Islet of Langerhans (tissue), 1 donor: ENCODE measurements around the gene TDP2.
"Not testable (repeated sequence)": the region's sequence is repeated elsewhere in the genome, so short reads cannot be mapped to it uniquely, and the experiment has no call there.

Experiments used
- FAIRE-seq: peaks from one replicate; lab custom pipeline; 2011; peaks lifted over from hg19 to GRCh38; lab: Jason Lieb, UNC

TDP2 gene

DNA sequence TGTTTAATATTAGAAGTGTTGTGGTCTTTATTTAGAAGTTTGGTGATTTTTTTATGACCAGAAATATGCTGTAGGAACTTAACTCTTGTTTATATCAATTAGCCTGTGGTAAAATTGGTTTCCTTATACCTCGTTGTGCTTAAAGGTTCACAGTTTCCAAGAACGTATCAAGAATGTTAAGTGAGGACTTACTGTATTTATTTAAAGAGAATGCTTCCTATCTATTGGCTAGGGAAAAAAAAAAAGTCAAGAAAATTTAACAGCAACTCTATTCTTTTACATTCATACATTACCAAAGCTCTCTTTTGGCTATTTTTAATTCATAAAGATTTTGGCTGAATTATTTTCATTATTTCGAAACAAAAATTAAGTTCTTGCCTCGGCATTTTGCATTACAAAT is 22.3 kb downstream of the TDP2 start:
- FAIRE-seq, result no peak

DNA sequence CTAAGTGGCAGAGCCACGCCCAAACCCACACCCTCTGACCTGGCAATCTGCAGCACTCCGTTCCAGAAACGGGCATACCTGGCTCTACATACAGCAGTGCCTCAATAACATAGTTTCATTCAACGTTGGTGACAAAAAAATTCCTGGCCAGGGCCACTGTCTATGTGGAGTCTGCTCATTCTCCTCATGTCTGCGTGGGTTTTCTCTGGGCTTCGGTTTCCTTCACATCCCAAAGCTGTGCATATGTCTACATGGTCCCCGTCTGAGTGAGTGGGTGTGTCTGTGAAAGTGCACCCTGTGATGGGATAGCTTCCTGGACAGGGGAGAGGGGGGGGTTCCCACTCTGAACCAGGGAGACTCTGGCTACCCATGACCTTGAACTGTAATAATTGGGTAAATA is 22.8 kb downstream of the TDP2 start:
- FAIRE-seq, result no peak

DNA sequence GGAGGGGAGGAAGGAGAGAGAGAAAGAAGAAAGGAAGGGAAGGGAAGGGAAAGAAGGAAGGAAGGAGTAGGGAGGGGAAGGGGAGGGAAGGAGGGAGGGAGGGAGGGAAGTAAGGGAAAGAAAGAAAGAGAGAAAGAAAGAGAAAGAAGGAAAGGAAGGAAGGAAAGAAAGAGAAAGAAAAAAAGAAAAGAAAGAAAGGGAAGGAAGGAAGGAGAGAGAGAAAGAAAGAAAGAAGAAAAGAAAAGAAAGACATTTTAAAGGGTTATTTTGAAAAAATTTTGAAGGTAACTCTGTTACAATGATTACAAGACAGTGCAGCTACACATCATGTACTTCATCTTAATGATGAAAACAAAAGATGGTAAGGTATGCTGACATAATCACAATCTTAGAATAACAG is 24.6 kb downstream of the TDP2 start:
- no peak for FAIRE-seq

DNA sequence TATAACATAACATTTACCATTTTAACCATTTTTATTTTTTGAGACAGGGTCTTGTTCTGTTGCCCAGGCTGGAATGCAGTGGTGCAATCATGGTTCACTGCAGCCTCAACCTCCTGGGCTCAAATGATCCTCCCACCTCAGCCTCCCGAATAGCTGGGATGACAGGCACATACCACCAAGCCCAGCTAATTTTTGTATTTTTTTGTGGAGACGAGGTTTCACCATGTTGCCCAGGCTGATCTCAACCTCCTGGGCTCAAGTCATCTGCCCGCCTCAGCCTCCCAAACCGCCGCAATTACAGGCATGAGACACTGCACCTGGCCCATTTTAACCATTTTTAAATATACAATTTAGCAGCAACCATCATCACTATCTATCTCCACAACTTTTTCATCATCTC is 26.1 kb downstream of the TDP2 start:
- not testable (repeated sequence) for FAIRE-seq

DNA sequence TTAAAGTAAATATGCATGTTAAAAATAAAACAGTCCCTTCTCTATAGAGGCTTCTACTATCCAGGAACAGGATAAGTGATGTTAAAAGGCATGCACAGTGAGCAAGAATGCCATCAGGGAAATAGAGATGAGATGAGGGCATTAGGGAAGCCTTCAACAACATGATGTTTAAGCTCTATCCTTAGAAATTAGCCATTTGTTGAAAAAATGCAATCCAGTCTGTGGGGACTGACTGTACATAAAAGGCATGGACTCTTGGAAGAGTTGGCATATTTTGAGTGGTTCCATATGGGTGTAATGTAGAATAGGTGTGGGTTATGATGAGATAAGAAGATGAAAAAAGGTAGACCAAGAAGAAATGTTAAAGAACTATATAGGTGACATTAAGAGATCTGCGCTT is 26.5 kb downstream of the TDP2 start:
- no peak for FAIRE-seq

DNA sequence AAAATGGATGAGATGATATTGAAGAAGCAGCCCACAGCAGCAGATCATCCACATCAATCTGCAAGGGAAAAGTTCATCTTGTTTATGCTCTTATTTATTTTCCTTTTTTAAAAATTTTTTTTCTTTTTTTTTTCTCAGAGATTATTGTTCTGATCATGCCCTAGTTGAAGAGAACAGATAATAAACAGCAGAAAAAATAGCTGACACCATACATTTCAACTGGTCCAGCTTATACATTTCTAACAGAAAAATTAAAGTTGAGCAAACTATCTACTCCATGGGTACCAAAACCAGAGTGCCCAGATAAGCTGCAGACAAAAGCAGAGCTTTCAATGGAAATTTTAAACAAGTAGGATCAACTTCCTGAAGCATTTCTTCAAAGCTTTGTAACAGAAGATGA is 30.0 kb downstream of the TDP2 start:
- no peak for FAIRE-seq

DNA sequence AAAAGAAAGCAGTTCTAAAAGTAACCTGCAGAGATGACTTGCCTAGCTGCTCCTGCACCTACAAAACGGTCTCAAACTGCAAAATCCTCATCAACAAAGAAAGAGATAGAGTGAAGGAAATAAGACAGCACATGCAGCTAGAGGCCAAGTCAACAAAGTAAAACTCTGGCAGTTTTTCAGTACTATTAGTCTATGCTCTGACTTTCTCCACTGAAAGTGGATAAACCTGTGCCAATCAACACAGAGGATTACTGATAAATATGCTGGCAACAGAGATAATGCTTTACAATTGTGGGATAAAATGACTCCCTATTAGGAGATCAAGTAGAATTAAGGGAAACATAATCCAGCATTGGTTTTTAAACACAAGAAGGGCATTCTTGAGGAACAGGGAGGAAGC is 34.1 kb downstream of the TDP2 start:
- FAIRE-seq, result no peak

DNA sequence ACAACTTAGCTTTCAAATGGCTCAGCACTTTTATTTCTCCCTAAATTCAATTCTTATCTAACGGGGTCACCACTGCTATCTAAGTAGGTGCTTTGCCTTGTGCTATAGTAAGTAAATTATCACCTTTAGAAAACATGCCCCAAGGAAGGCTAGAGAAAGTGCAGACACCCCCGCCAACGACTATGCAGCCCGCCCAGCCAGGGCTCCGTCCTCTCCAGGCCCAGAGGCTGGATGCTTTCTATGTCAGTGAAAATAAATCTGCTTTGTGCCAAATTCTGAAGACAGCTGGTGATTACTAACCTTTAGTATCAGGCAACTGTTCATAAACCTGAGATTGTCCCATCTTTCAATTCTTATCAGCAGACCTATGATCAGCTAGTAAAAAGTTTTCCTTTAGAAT is 35.0 kb downstream of the TDP2 start:
- no peak for FAIRE-seq

DNA sequence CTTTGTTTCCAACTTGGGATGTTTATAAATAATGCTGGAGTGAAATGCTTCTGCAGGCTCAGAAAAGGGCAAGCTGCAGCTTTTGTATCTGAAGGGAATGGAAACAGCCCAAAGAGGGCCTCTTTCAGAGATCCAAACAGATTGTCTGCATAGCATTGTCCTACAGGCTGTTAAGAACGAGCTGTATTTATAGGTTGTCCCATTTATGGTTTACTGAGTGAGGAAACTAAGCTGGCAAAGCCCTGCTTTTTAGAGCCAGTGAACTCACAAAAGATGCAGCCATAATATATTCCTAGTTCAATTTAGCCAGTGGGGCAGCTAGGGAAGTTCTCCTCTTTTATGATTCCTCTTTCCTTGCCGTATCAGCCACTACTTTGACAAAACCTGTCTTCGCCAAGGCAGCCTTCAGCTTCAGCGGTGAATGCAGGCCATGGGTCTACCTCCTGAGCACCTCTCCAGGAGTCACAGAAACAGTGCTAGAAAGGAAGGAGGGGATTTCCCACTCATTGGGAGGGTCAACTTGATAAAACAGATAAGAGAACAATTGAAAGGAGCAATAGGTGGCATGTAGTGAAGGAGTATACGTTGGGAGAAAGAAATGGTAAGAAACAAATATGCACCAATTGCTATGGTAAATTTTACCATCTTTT is 35.7 kb downstream of the TDP2 start:
- no peak for FAIRE-seq

DNA sequence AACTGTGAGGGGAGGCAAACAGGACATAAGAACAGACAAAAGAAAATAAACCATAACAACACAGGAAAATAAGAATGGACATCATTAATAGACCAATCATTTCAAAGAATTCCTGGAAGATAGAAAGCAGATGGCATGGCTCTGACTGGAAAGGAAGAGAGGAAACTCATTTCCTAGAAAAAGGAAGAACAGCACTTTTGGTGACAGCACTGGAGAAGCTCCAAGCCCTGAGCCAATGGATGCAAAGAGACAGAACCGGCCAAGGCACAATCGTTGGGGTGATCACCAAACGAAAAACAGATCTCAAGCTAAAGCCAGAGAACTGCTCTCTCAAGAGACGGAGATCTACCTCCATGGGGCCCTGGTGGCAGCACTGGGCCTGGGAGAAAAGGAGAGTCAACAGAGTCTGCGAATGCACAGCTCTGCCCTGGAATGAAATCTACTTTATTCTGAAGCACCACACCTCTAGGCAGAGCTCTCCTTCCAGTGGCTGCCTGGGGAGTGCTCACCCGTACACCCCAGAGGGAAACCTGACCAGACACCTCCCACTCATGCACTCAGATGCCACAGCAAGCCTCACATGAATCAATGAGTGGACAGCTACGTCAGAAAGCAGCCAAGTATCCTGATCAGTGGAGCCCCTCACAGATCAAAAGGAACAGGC is 44.9 kb downstream of the TDP2 start:
- FAIRE-seq, result no peak

DNA sequence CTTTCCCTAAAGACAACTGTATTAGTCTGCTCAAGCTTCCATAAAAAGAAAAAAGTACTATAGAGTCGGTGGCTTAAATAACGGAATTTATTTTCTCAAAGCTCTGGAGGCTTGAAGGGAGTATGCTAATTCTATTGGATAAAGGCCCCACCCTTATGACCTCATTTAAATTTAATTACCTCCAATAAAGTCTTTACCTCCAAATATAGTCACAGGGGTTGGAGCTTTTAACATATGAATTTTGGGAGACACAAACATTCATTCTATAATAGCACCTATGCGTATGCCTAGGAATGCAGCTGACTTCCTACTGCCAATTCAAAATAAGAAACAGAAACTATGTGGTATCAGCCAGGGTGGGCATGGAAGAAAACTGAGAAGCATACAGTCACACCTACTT is 46.1 kb downstream of the TDP2 start:
- FAIRE-seq, result no peak

DNA sequence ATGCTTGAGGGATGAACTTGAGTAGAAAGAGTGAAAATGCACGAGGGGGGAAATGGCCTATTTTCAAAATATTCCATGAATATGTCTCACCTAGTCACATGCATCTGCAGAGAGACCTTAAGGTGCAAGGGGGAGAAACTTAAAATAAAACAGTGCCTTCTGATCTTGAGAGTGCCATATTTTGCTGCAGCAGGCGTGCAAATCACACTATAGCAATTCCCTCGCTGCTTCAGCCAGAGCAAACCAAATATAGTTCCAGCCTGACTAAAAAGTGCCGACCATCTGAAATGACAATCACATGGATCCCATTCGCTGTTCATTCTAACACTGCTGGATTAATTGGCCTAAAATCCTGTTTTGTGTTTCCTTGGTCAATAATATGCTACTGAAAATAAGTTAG is 47.0 kb downstream of the TDP2 start:
- no peak for FAIRE-seq

DNA sequence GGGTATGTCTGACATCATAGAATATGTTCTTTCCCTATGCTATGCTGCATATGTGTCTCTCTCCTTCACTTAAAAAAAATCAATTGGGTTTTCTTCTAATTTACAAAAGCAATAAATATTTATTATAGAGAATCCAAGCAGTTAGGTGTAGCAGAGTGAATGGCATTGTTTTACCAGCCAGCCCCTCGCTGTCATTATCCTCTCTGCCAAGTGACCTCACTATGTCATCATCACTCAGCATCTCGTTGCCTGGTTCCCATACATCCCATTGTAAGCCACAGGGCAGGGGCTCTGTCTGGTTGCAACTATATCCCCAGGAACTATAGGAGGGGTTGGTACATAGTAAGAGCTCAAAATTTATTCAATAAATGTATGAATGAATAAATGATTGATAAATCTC is 52.1 kb downstream of the TDP2 start:
- no peak for FAIRE-seq

DNA sequence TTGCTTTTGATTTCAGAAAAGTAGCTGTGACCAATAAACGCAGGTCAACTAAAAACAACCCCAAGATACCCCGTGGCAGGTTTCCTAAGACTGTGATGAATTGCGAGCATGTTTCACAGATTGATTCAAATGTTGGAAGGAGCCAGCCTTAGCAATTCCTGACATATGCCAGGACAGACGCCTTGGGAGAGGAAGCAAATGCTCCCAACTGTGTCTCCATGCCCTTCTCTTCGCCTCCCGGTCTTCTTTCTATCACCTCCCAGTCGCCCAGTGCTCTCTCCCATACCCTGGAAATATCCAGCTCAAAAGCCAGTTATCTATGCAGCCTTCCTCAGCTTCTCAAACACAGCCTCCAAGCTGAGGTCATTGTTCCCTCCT is 52.7 kb downstream of the TDP2 start:
- no peak for FAIRE-seq

DNA sequence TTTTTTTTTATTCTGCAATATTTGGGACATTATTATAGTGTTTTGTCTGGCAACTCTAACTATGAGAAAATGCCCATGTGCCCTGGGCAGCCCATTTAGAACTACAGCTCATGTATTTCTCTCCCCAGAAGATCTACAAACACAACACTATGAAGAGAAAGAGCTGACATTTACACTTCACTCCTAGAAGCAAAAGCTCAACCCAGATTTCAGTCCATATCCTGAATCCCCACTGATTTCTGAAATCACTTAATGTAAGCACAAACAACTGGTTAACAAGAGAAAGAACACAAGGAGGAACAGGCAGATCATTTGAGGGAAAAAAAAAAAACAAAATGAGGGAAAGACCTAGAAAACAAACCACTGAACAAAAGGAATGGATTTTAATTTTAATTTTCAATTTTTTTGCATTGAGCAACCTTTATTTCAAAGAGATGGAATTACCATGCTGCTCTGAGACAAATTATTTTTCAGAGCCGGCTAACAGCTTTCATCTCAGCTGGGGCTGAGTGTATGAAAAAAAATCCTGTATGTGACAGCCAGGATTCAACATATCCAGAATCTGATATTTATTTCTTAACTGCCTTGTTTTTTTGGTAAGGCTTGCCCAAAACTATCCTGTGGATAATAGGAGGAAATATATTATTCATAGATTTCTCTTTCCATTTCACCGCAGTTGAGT is 53.2 kb downstream of the TDP2 start:
- FAIRE-seq, result no peak

DNA sequence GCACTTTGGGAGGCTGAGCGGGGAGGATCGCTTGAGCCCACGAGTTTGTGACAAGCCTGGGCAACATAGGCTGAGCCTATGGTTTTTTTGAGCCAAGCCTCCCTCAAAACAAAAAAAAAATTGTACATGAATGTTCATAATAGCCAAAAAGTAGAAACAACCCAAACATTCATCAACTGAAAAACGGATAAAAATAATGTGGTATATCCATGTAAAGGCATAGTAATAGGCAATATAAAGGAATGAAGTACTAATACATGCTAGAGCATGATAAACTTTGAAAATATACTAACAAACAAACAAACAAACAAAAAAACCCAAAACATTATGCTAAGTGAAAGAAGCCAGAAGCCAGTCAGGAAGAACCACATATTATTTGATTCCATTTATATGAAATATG is 56.0 kb downstream of the TDP2 start:
- no peak for FAIRE-seq

DNA sequence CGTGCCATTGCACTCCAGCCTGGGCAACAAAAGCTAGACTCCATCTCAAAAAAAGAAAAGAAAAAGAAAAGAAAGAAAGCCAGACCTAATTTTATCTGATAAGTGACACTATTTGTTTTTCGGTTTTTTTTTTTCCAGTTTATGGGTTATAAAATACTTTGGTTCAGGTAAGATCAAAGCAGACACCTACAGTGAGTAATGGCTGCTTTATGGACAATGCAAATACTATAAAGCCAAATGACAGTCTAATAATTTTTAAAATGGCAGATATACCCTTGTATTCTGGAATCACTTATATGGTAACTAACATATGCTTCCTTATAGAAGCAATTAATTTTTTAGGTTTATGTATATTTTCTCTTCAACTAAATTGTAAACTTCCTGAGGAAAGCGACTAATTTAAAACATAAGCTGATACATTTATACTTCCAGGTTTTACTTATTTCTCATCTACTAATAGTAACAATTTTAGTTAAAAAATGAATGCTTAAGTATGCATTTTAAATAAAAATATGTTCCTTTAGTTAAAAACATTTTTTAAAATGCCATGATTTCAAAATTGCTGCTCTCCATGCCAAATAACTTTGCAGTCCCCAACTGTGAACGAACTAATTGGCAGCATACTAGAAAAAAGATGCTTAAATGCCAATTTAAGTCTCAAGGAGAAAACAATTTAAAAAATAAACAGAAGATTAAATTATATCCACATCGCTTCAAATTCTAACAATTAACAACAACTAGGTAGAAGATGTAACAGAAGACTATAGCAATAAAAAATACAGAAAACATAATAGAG is 59.2 kb downstream of the TDP2 start:
- peak; percentile 36 for FAIRE-seq

DNA sequence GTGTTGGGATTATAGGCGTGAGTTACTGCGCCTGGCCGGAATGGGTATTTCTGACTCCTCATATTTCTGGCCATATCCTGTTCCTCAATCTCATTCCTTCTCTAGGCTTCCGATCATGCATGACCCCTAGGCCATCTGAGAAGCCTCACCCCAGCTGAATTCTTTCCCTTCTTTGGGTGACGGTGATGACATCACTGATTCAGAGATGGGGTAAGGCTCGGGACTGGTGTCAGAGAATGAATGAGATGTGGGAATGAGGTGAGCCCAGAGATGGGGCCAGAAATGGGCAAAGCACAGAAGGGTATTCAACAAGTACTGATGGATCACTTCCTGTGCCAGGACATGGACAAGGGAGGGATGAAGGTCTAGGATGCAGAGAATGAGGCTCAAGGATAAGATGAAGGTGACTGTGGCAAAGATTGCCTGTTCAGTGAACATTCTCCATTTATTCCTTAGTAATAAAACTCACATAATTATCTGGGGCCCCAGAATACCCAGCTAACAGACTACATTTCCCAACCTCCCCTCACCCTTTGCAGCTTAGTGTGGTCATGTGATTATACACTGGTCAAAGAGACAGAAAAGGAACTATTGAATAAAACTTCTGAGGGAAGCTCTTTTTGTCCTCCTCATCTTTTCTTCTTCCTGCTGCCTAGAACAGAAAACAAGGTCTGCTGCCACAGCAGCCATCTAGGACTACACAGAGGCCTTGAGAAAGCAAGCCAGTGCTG is 60.3 kb downstream of the TDP2 start:
- FAIRE-seq, result no peak

DNA sequence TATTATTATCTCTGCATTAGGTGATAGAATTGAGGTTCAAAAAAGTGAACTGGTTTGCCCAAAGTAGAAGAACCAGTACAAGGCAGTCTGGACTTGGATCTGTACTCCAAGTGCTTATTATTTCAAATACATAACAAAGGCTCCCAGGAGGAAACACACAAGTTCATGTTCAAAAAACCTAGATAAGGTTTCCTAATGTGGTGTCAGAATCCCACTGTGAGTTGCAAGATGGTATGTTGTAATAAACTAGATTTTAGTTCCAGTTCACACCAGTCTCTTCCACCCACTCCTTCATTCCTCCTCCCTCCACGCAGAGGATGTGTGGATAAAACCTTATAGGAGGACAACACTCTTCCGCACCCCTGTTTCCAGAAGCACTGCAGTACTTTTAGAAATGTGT is 63.5 kb downstream of the TDP2 start:
- no peak for FAIRE-seq

DNA sequence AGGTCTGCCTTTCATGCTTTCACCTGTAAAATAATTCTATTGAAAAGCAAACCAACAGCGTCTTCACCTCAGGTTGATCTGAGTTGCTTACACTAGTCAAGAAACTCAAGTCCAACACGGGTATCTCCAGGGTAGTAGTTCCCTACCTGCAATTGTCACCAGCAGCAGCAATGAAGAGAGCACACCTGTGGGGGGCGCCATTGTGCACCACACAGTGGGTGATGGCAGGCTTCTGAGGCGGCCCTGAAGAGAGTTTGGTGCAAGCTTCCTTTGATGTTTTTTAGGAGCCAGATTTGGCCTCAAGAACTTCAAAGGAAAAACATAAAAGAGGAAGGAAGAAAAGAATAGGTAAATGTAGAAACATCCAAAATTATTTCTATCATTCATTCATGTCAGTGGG is 65.8 kb downstream of the TDP2 start:
- FAIRE-seq, result no peak
